ENCODE measurements around the gene TUT1. TPM values are rescaled to one million over a fixed set of nuclear protein-coding genes. Genes with fewer than 3 reads are reported as not detected.
A peak's percentile ranks its signal among the peaks of the same experiment; 100 is the strongest.
"Not testable (repeated sequence)": the region's sequence is repeated elsewhere in the genome, so short reads cannot be mapped to it uniquely, and the experiment has no call there.

TUT1 gene
- total RNA-seq, 2 donors from 2014 or later: 26.6 to 30.6 TPM

- Histone ChIP-seq H3K4me1 (replicated peaks) (peaks cover 9% of the 10 kb centered on the region), H3K9me3 (no peaks in the 10 kb centered on the region), H3K36me3 (peaks cover 9 to 28% of the 10 kb centered on the region in 2 donors), H3K4me3 (no peak overlapping the region), H3K27ac (no peak overlapping the region), H3K27me3 (replicated peaks; ENCODE audit: insufficient read depth) (no peaks in the 10 kb centered on the region)
- TF ChIP-seq POLR2AphosphoS5 (IDR thresholded peaks at IDR 0.05): no peak
- TF ChIP-seq, protein P1, sequence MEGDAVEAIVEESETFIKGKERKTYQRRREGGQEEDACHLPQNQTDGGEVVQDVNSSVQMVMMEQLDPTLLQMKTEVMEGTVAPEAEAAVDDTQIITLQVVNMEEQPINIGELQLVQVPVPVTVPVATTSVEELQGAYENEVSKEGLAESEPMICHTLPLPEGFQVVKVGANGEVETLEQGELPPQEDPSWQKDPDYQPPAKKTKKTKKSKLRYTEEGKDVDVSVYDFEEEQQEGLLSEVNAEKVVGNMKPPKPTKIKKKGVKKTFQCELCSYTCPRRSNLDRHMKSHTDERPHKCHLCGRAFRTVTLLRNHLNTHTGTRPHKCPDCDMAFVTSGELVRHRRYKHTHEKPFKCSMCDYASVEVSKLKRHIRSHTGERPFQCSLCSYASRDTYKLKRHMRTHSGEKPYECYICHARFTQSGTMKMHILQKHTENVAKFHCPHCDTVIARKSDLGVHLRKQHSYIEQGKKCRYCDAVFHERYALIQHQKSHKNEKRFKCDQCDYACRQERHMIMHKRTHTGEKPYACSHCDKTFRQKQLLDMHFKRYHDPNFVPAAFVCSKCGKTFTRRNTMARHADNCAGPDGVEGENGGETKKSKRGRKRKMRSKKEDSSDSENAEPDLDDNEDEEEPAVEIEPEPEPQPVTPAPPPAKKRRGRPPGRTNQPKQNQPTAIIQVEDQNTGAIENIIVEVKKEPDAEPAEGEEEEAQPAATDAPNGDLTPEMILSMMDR (IDR thresholded peaks at IDR 0.05): no peak
- TF ChIP-seq POLR2A (IDR thresholded peaks at IDR 0.05): no peak
- DNase-seq (ENCODE audit: low spot score): no peak
- intact Hi-C loops (cut with DNase I): no loop called here
- WGBS: 40% methylated on average over 1 of the region's 1 CpG
Measured at GRCh38 chr11:62569611-62570010, 21.7 kb downstream of the TUT1 start.

- DNase-seq (ENCODE audit: low spot score): no peak
- no peak overlapping the region for H3K4me3 ChIP-seq
- no peak overlapping the region for H3K27ac ChIP-seq
- no peaks in the 10 kb centered on the region for H3K9me3 ChIP-seq
- H3K36me3 ChIP-seq: peaks cover 9 to 32% of the 10 kb centered on the region in 2 donors
- H3K27me3 ChIP-seq (replicated peaks; ENCODE audit: insufficient read depth): no peaks in the 10 kb centered on the region
- intact Hi-C loops (cut with DNase I): no loop called here
- TF ChIP-seq, protein P1 (IDR thresholded peaks at IDR 0.05): no peak
- TF ChIP-seq POLR2AphosphoS5 (IDR thresholded peaks at IDR 0.05) (no peak), POLR2A (IDR thresholded peaks at IDR 0.05) (no peak)
- peaks cover 5% of the 10 kb centered on the region for H3K4me1 ChIP-seq (replicated peaks)
- 87% methylated on average over 8 of the region's 8 CpGs for WGBS
Measured at GRCh38 chr11:62567018-62567633, 24.2 kb downstream of the TUT1 start.

DNA sequence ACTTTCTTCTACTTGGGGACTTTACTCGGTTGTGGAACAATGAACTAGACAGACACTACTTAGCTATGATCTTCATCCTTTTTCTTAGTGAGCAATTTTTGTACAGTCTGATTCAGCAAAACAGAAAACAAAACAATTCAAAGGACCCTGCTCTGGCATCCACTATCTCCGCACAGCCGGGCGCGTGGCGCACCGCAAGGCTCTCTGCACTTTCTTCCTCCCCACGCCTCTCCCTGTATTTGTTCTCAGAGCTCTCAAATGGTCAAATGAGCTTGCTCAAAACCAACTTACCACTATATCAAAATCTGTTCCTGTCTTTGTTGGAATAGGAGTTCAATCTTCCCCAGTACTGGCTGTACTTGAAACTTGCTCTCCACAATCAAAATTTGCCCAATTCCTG, 25.1 kb downstream of the TUT1 start:
- intact Hi-C loops (cut with DNase I): no loop called here
- WGBS: 85% methylated on average over 8 of the region's 8 CpGs
- H3K4me3 ChIP-seq: no peak overlapping the region
- TF ChIP-seq POLR2A (IDR thresholded peaks at IDR 0.05) (no peak), POLR2AphosphoS5 (IDR thresholded peaks at IDR 0.05) (no peak)
- TF ChIP-seq, protein P1 (IDR thresholded peaks at IDR 0.05): no peak
- H3K27me3 ChIP-seq (replicated peaks; ENCODE audit: insufficient read depth): no peaks in the 10 kb centered on the region
- peaks cover 9 to 33% of the 10 kb centered on the region in 2 donors for H3K36me3 ChIP-seq
- H3K9me3 ChIP-seq: no peaks in the 10 kb centered on the region
- no peak overlapping the region for H3K27ac ChIP-seq
- H3K4me1 ChIP-seq (replicated peaks): no peaks in the 10 kb centered on the region
- no peak for DNase-seq (ENCODE audit: low spot score)

DNA sequence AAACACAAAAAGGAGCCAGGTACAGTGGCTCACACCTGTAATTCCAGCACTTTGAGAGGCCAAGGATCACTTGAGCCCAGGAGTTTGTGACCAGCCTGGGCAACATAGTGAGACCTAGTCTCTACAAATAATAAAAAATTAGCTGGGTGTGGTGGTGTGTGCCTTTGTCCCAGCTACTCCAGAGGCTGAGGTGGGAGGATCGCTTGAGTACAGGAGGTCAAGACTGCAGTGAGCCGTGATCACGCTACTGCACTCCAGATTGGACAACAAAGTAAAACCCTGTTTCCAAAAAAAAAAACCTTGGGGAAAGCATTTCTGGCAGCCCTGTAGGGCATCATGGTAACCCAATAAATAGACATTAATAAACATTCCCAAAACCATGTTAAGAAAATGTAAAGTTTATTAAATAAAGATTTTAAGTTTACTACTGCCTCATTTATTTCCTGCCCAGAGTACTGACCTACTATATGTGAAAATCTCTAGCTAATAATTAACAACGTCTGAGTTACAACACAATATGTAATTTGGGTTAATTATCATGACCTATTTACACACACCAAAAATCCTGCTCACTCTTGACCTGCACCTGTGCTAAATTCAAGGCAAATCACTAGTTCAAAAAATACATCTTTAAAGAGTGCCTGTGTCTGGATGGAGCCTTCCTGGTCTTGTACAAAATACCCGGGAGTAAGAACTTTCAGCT, 26.1 kb downstream of the TUT1 start:
- no peak overlapping the region for H3K27ac ChIP-seq
- WGBS: 63% methylated on average over 5 of the region's 5 CpGs
- no peaks in the 10 kb centered on the region for H3K4me1 ChIP-seq (replicated peaks)
- intact Hi-C loops (cut with DNase I): no loop called here
- peaks cover 9 to 33% of the 10 kb centered on the region in 2 donors for H3K36me3 ChIP-seq
- H3K4me3 ChIP-seq: no peak overlapping the region
- no peak for DNase-seq (ENCODE audit: low spot score)
- no peaks in the 10 kb centered on the region for H3K9me3 ChIP-seq
- H3K27me3 ChIP-seq (replicated peaks; ENCODE audit: insufficient read depth): no peaks in the 10 kb centered on the region
- TF ChIP-seq POLR2AphosphoS5 (IDR thresholded peaks at IDR 0.05) (no peak), POLR2A (IDR thresholded peaks at IDR 0.05) (no peak)
- TF ChIP-seq, protein P1 (IDR thresholded peaks at IDR 0.05): no peak

DNA sequence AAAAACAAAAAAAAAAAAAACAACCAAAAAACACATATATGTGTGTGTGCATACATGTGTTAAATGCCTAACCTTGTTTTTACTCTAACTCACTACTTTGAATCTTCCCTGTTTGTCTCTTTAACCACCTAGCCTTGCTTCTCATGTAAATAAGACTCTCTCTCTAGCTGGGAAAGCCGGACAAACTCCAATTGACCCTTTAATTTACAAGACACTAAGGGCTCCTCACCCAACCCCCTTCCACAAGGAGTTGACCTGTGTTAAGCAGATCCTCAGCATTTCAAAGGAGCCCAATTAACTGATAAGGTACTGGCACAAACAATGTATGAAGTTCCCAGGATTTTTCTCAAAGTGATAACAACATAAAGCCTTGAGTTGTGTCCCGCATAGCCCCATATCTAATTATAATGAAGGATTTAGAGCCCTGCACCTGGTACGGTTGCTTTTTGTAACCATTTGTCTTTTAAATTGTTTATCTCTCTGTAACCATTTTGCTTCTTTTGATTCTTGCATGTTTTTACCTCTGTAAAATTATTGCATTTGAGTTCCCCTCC, 29.6 kb downstream of the TUT1 start:
- WGBS: 70% methylated on average over 3 of the region's 3 CpGs
- not testable (repeated sequence) for H3K4me1 ChIP-seq (replicated peaks); DNase-seq (ENCODE audit: low spot score); H3K4me3 ChIP-seq; H3K9me3 ChIP-seq; H3K27me3 ChIP-seq (replicated peaks; ENCODE audit: insufficient read depth)
- H3K27ac ChIP-seq: peak overlapping the region; percentile 19 to 79
- peaks cover 7 to 27% of the 10 kb centered on the region in 2 donors for H3K36me3 ChIP-seq
- intact Hi-C loops (cut with DNase I): loop anchor here (2.0 to 5.0 kb wide), 3 partner anchors 17 to 167 kb away; no protein-coding TSS in a partner anchor

All from prostate gland (tissue), 2 donors.